B cell (primary cell): ENCODE results near the gene TLR10. TPM values are rescaled to one million over a fixed set of nuclear protein-coding genes. Genes with fewer than 3 reads are reported as not detected.
A peak's percentile ranks its signal among the peaks of the same experiment; 100 is the strongest.
"Not testable (repeated sequence)": the region's sequence is repeated elsewhere in the genome, so short reads cannot be mapped to it uniquely, and the experiment has no call there.

Experiments
- ATAC-seq: fragments of 200-7000 bp; cut with Tn5 transposase; one replicate; pipeline ENCODE4 v1.10.0; 2021; ENCODE audit warnings: low read depth, mild to moderate bottlenecking, moderate number of reproducible peaks, moderate library complexity
- CTCF ChIA-PET: fragments of 350-600 bp; sonication (Branson Sonifier 250); formaldehyde crosslinking; loops from one replicate; lab custom pipeline; 2021; ENCODE audit warnings: antibody characterized with exemption, inconsistent platforms; lab: Charles Lee
- POLR2A ChIA-PET: fragments of 350-600 bp; sonication (Branson Sonifier 250); formaldehyde crosslinking; loops from one replicate; lab custom pipeline; 2021; ENCODE audit warnings: antibody characterized with exemption; lab: Charles Lee
- DNase-seq: peaks from one replicate; pipeline ENCODE4 v3.0.0; 2013
- H2AFZ ChIP-seq: 2 replicates; pipeline ENCODE4 v1.6.1; 2012; ENCODE audit warnings: mild to moderate bottlenecking, low read depth, low read length; ENCODE audit not compliant: insufficient read depth, poor library complexity, severe bottlenecking
- H3K27ac ChIP-seq, 2 donors: 1 replicate in 1 of 2; 2 replicates in 1 of 2; pipeline ENCODE4 v1.5.1; 2012 to 2013; ENCODE audit warnings: low read length in 2 of 2, mild to moderate bottlenecking in 2 of 2, moderate library complexity in 1 of 2
- H3K27me3 ChIP-seq, 4 experiments: fragments of 200-600 bp in 1 of 4; sonication (generic) in 1 of 4; replicated peaks in 1 of 4; 1 replicate in 2 of 4; 2 replicates in 2 of 4; pipeline versions ENCODE4 v1.6.1 to v1.7.0; 2013 to 2016; ENCODE audit warnings: low read length in 3 of 4, mild to moderate bottlenecking in 2 of 4, mixed read lengths in 1 of 4, moderate library complexity in 1 of 4; ENCODE audit not compliant: insufficient read depth in 4 of 4, control insufficient read depth in 3 of 4; ENCODE audit errors: control extremely low read depth in 1 of 4
- H3K36me3 ChIP-seq, 2 experiments: replicated peaks in 1 of 2; 1 replicate in 1 of 2; 2 replicates in 1 of 2; pipeline versions ENCODE4 v1.6.1 to v1.7.1; 2013; ENCODE audit warnings: low read length in 1 of 2; ENCODE audit not compliant: insufficient read depth in 2 of 2, control insufficient read depth in 1 of 2; ENCODE audit errors: control extremely low read depth in 1 of 2, extremely low read depth in 1 of 2
- H3K4me1 ChIP-seq, 2 donors: fragments of 200-600 bp in 1 of 2; sonication (generic) in 1 of 2; 1 replicate in 1 of 2; 2 replicates in 1 of 2; pipeline versions ENCODE4 v1.5.1 to v1.6.1; 2013 to 2017; ENCODE audit warnings: low read length in 2 of 2; ENCODE audit not compliant: control insufficient read depth in 2 of 2, insufficient read depth in 2 of 2
- H3K4me2 ChIP-seq: replicated peaks from 2 replicates; pipeline ENCODE3; 2012; ENCODE audit warnings: mild to moderate bottlenecking, low read depth, low read length; ENCODE audit not compliant: poor library complexity, severe bottlenecking
- H3K4me3 ChIP-seq, 5 experiments: fragments of 200-600 bp in 1 of 5; sonication (generic) in 1 of 5; 1 replicate in 3 of 5; 2 replicates in 2 of 5; pipeline versions ENCODE4 v1.5.1 to v1.7.0; 2011 to 2016; ENCODE audit warnings: low read length in 4 of 5, mild to moderate bottlenecking in 4 of 5, low read depth in 2 of 5, control low read depth in 1 of 5, moderate library complexity in 1 of 5; ENCODE audit not compliant: insufficient read depth in 1 of 5; ENCODE audit errors: control extremely low read depth in 1 of 5, extremely low read depth in 1 of 5
- H3K79me2 ChIP-seq: fragments of 200-600 bp; sonication (generic); one replicate; pipeline ENCODE4 v1.6.0; 2016; ENCODE audit warnings: low read length; ENCODE audit not compliant: control insufficient read depth, insufficient read depth
- H3K9ac ChIP-seq: fragments of 200-600 bp; sonication (generic); 2 replicates; pipeline ENCODE4 v1.6.1; 2017; ENCODE audit warnings: mild to moderate bottlenecking, low read length, moderate library complexity
- H3K9me3 ChIP-seq, 3 donors: one replicate each; pipeline versions ENCODE4 v1.6.1 to v1.7.1; 2013; ENCODE audit warnings: low read length in 2 of 3; ENCODE audit not compliant: control insufficient read depth in 2 of 3, insufficient read depth in 1 of 3; ENCODE audit errors: control extremely low read depth in 1 of 3
- H4K20me1 ChIP-seq: 2 replicates; pipeline ENCODE4 v1.6.0; 2012; ENCODE audit warnings: mild to moderate bottlenecking, low read length; ENCODE audit not compliant: insufficient read depth, control insufficient read depth, poor library complexity, severe bottlenecking
- H3K27ac Mint-ChIP-seq: one replicate; pipeline ENCODE4 v1.8.0; 2021; ENCODE audit warnings: mixed read lengths
- H3K27me3 Mint-ChIP-seq: one replicate; pipeline ENCODE4 v1.8.0; 2021; ENCODE audit warnings: mixed read lengths
- H3K4me1 Mint-ChIP-seq: one replicate; pipeline ENCODE4 v1.8.0; 2021; ENCODE audit warnings: mixed read lengths
- H3K4me3 Mint-ChIP-seq: one replicate; pipeline ENCODE4 v1.8.0; 2021; ENCODE audit warnings: mixed read lengths
- H3K9me3 Mint-ChIP-seq: one replicate; pipeline ENCODE4 v1.8.0; 2022; ENCODE audit warnings: mixed read lengths; ENCODE audit not compliant: insufficient read depth
- CTCF ChIP-seq: fragments of 200-600 bp; IDR thresholded peaks from one replicate; pipeline ENCODE4 v1.8.0; 2022; ENCODE audit warnings: antibody characterized with exemption, mild to moderate bottlenecking
- EZH2 ChIP-seq: IDR thresholded peaks from 2 replicates; pipeline ENCODE4 v1.6.1; 2012; ENCODE audit warnings: borderline replicate concordance, low read depth, mild to moderate bottlenecking, moderate library complexity, low read length; ENCODE audit not compliant: insufficient read depth, poor library complexity, severe bottlenecking
- WGBS: methylation state at CpG from one replicate; pipeline ENCODE4 v1.1.5; 2013; ENCODE audit warnings: missing lambda C conversion rate; ENCODE audit not compliant: insufficient coverage; 5-methylcytosine and 5-hydroxymethylcytosine counted together
- intact Hi-C: fragments of 100-400 bp; cut with micrococcal nuclease; formaldehyde crosslinking; loops from one replicate; pipeline ENCODE4 v1.10.0; 2022
- polyA plus RNA-seq: library from polyadenylated mRNA; depleted of rRNA; stranded (reverse); fragments of >200 nt; gene quantifications from 2 replicates; pipeline ENCODE4 v1.2.3, GENCODE V29; 2012
- total RNA-seq, 2 donors: library from RNA; stranded (reverse); fragments of 120-200 nt in 1 of 2; gene quantifications; 1 replicate in 1 of 2; 2 replicates in 1 of 2; pipeline versions ENCODE4 v1.2.3 to v1.2.4, GENCODE V29; 2013 to 2022

The TLR10 gene
- total and polyA plus RNA-seq, 2 donors (not counting 1 experiment from before 2014, with no cell fraction given) = 48.0 to 51.5 TPM

GRCh38 chr4:38768968-38769394 lies 13.8 kb downstream of the TLR10 start:
- Histone ChIP-seq H3K79me2 (peaks cover 90% of the 10 kb centered on the region), H2AFZ (peak overlapping the region; percentile 35), H3K9me3 (peaks cover 4 to 16% (median 8%) of the 10 kb centered on the region in 3 donors), H3K27ac (peak overlapping the region; percentile 4 to 66), H3K27me3 (no peaks in the 10 kb centered on the region), H4K20me1 (no peaks in the 10 kb centered on the region), H3K36me3 (peaks cover 7 to 8% of the 10 kb centered on the region in 2 experiments), H3K4me3 (peak overlapping the region in 1 of 5 experiments; percentile 11), H3K4me2 (peak overlapping the region; percentile 52), H3K4me1 (peaks cover 53 to 57% of the 10 kb centered on the region in 2 donors), H3K9ac (no peak overlapping the region)
- ATAC-seq (peak; percentile 69), DNase-seq (peak; percentile 35)
- no peaks in the 10 kb centered on the region for H3K27me3 Mint-ChIP-seq
- no peak for TF ChIP-seq CTCF
- no peak for TF ChIP-seq EZH2
- H3K4me3 Mint-ChIP-seq = peak overlapping the region; percentile 73
- 31% methylated on average over 3 of the region's 5 CpGs for WGBS
- H3K9me3 Mint-ChIP-seq = peaks cover 3% of the 10 kb centered on the region
- POLR2A ChIA-PET = interaction anchor here (1.6 kb wide), 1 partner anchor 13 kb away, joined by 9 read pairs; the partner anchor contains the start of gene TLR10
- peak overlapping the region; percentile 89 for H3K27ac Mint-ChIP-seq
- intact Hi-C loops = loop anchor here (10.0 kb wide), 1 partner anchor 1536 kb away; no protein-coding TSS in a partner anchor
- CTCF ChIA-PET = interaction anchor here (1.0 to 19.2 kb wide), 6 partner anchors 9 to 589 kb away, joined by 3 to 620 read pairs (median 6); partner anchors contain the start of genes TLR1 and TLR10
- H3K4me1 Mint-ChIP-seq = peaks cover 76% of the 10 kb centered on the region

GRCh38 chr4:38766940-38767339 lies 15.8 kb downstream of the TLR10 start:
- no CpG with 5 or more reads among the region's 2 CpGs for WGBS
- H3K4me3 Mint-ChIP-seq, H3K9ac ChIP-seq, H3K4me3 ChIP-seq, H4K20me1 ChIP-seq, H3K27me3 Mint-ChIP-seq, H3K4me2 ChIP-seq, ATAC-seq, H3K9me3 Mint-ChIP-seq, POLR2A ChIA-PET, H3K27me3 ChIP-seq, H2AFZ ChIP-seq, H3K36me3 ChIP-seq, DNase-seq: not testable (repeated sequence)
- Histone ChIP-seq H3K79me2 (peaks cover 83% of the 10 kb centered on the region), H3K27ac (peak overlapping the region in 1 of 2 donors; percentile 23), H3K9me3 (peaks cover 2 to 16% (median 8%) of the 10 kb centered on the region in 3 donors), H3K4me1 (peaks cover 66 to 70% of the 10 kb centered on the region in 2 donors)
- Mint-ChIP-seq H3K27ac (peak overlapping the region; percentile 27), H3K4me1 (peaks cover 84% of the 10 kb centered on the region)
- CTCF ChIA-PET = interaction anchor here (19.2 kb wide), 1 partner anchor 16 kb away, joined by 620 read pairs; the partner anchor contains the start of gene TLR10
- intact Hi-C loops = loop anchor here (10.0 kb wide), 1 partner anchor 1538 kb away; no protein-coding TSS in a partner anchor
